Spleen (tissue), 11 donors: ENCODE data around the gene QSOX1. TPM values are rescaled to one million over a fixed set of nuclear protein-coding genes. Genes with fewer than 3 reads are reported as not detected.

ENCODE experiments used
- DNase-seq: peaks from one replicate; pipeline ENCODE4 v3.0.0-alpha.2; 2020
- H3K27ac ChIP-seq, 8 donors: fragments of 200-600 bp; sonication (generic) in 7 of 8; 1 replicate in 4 of 8; 2 replicates in 4 of 8; pipeline versions ENCODE4 v1.5.0 to v1.8.0; 2016 to 2021; ENCODE audit warnings: inconsistent platforms in 4 of 8, mild to moderate bottlenecking in 4 of 8, moderate library complexity in 1 of 8
- H3K27me3 ChIP-seq, 7 donors: fragments of 200-600 bp; sonication (generic) in 6 of 7; replicated peaks in 1 of 7; 1 replicate in 4 of 7; 2 replicates in 3 of 7; pipeline versions ENCODE4 v1.5.0 to v1.8.0; 2016 to 2021; ENCODE audit warnings: inconsistent platforms in 3 of 7, mild to moderate bottlenecking in 1 of 7
- H3K36me3 ChIP-seq, 6 donors: fragments of 200-600 bp; sonication (generic) in 5 of 6; 1 replicate in 4 of 6; 2 replicates in 2 of 6; pipeline versions ENCODE4 v1.5.0 to v1.8.0; 2016 to 2021; ENCODE audit warnings: inconsistent platforms in 2 of 6
- H3K4me1 ChIP-seq, 6 donors: fragments of 200-600 bp; sonication (generic) in 5 of 6; 1 replicate in 3 of 6; 2 replicates in 3 of 6; pipeline versions ENCODE4 v1.5.0 to v1.8.0; 2016 to 2021; ENCODE audit warnings: inconsistent platforms in 3 of 6
- H3K4me3 ChIP-seq, 8 donors: fragments of 200-600 bp; sonication (generic) in 7 of 8; 1 replicate in 4 of 8; 2 replicates in 4 of 8; pipeline versions ENCODE4 v1.5.0 to v1.8.0; 2016 to 2021; ENCODE audit warnings: inconsistent platforms in 4 of 8, mild to moderate bottlenecking in 4 of 8, moderate library complexity in 2 of 8
- H3K9me3 ChIP-seq, 8 donors: fragments of 200-600 bp; sonication (generic) in 7 of 8; 1 replicate in 4 of 8; 2 replicates in 4 of 8; pipeline versions ENCODE4 v1.5.0 to v1.8.0; 2016 to 2021; ENCODE audit warnings: inconsistent platforms in 4 of 8
- CTCF ChIP-seq, 11 experiments: fragments of 200-600 bp in 7 of 11; fragments of 450-650 bp in 4 of 11; sonication (generic) in 4 of 11; IDR thresholded peaks in 8 of 11; conservative IDR thresholded peaks in 3 of 11; 1 replicate in 7 of 11; 2 replicates in 4 of 11; pipeline versions ENCODE4 v1.4.0 to v1.8.0; 2016 to 2021; ENCODE audit warnings: antibody characterized with exemption in 11 of 11, inconsistent platforms in 4 of 11, mild to moderate bottlenecking in 1 of 11
- POLR2A ChIP-seq, 3 donors: fragments of 450-650 bp; IDR thresholded peaks; one replicate each; pipeline ENCODE4 v1.5.1; 2017; ENCODE audit warnings: antibody characterized with exemption in 3 of 3, mild to moderate bottlenecking in 1 of 3
- POLR2AphosphoS5 ChIP-seq, 3 donors: sonication (generic); formaldehyde crosslinking; IDR thresholded peaks; one replicate each; pipeline ENCODE4 v1.5.1; 2017; ENCODE audit warnings: antibody characterized with exemption in 3 of 3
- WGBS, 5 donors: extraction: QIAGEN DNeasy Blood & Tissue Kit in 3 of 5; methylation state at CpG; one replicate each; pipeline versions ENCODE4 v1.1.5 to v1.1.7; 2013 to 2018; 5-methylcytosine and 5-hydroxymethylcytosine counted together
- intact Hi-C: fragments of 100-400 bp; cut with DNase I; formaldehyde crosslinking; loops from one replicate; pipeline ENCODE4 v1.15.0; 2023; ENCODE audit warnings: low total_unique reads
- polyA plus RNA-seq, 3 donors: library from polyadenylated mRNA; stranded (reverse); fragments of 200-250 nt; gene quantifications; one replicate each; pipeline ENCODE4 v1.2.1, GENCODE V29; 2013
- total RNA-seq, 7 donors: library from RNA; depleted of rRNA in 3 of 7; stranded (reverse); fragments of >200 nt in 3 of 7; fragmentation: NEBNext Ultra II Directional in 4 of 7; extraction: Animal tissue kit (Norgen Biotek cat#: 25700) in 4 of 7; gene quantifications; one replicate each; pipeline versions ENCODE4 v1.1.0 to v1.2.1, GENCODE V29; 2016 to 2021
- donor health status: healthy with polysubstance abuse.
- donor health status: DM: no; HTN: no; CAD: no; lungs with moderate emphysema.
- donor health status: DM: no; HTN: no; CAD: no.
- donor health status: Bipolar disorder and iron deficiency.
- donor health status: healthy.
- donor health status: DM: no; HTN: no; CAD: no.
- donor health status: DM: yes; HTN: yes; CAD: no.

The QSOX1 gene
- total and polyA plus RNA-seq, 10 donors, result 35.2 to 78.9 (median 56.5) TPM

GRCh38 chr1:180206581-180206980, 51.9 kb downstream of the QSOX1 start:
- H3K4me1 ChIP-seq, result peaks cover 0 to 5% (median 0%) of the 10 kb centered on the region in 6 donors
- no peaks in the 10 kb centered on the region for H3K36me3 ChIP-seq
- H3K27ac ChIP-seq, result no peak overlapping the region
- intact Hi-C loops, result no loop called here
- TF ChIP-seq CTCF (IDR thresholded peaks at IDR 0.05 in 8 of 11, conservative IDR thresholded peaks at IDR 0.05 in 3 of 11), result no peak
- no peak for TF ChIP-seq POLR2A (IDR thresholded peaks at IDR 0.05)
- DNase-seq, result peak; percentile 65
- no peak overlapping the region for H3K4me3 ChIP-seq
- WGBS, 5 donors, result 88 to 98% (median 94%) methylated on average over 3 of the region's 3 CpGs
- H3K27me3 ChIP-seq, result peaks cover 0 to 9% (median 0%) of the 10 kb centered on the region in 7 donors
- no peaks in the 10 kb centered on the region for H3K9me3 ChIP-seq

- Histone ChIP-seq H3K27me3 (peaks cover 0 to 11% (median 0%) of the 10 kb centered on the region in 7 donors), H3K4me1 (peaks cover 0 to 5% (median 1%) of the 10 kb centered on the region in 6 donors), H3K36me3 (no peaks in the 10 kb centered on the region), H3K4me3 (no peak overlapping the region), H3K27ac (no peak overlapping the region), H3K9me3 (no peaks in the 10 kb centered on the region)
- 28 to 34% (median 33%) methylated on average over 4 of the region's 4 CpGs for WGBS, 5 donors
- intact Hi-C loops, result no loop called here
- no peak for DNase-seq
- no peak for TF ChIP-seq POLR2AphosphoS5 (IDR thresholded peaks at IDR 0.05)
- no peak for TF ChIP-seq CTCF (IDR thresholded peaks at IDR 0.05 in 8 of 11, conservative IDR thresholded peaks at IDR 0.05 in 3 of 11)
- no peak for TF ChIP-seq POLR2A (IDR thresholded peaks at IDR 0.05)
These were observed 53.6 kb downstream of the QSOX1 start for GRCh38 chr1:180208264-180208663.

GRCh38 chr1:180210008-180210620, 55.4 kb downstream of the QSOX1 start:
- peak; percentile 27 for DNase-seq

More at GRCh38 chr1:180210008-180210620, 55.4 kb downstream of the QSOX1 start:
- Histone ChIP-seq H3K27me3 (peaks cover 0 to 11% (median 0%) of the 10 kb centered on the region in 7 donors), H3K4me1 (peaks cover 0 to 5% (median 2%) of the 10 kb centered on the region in 6 donors), H3K4me3 (no peak overlapping the region), H3K27ac (no peak overlapping the region), H3K36me3 (no peaks in the 10 kb centered on the region), H3K9me3 (no peaks in the 10 kb centered on the region)
- WGBS, 5 donors, result 78 to 93% (median 87%) methylated on average over 2 to 4 of the region's 4 CpGs
- intact Hi-C loops, result no loop called here
- TF ChIP-seq POLR2AphosphoS5 (IDR thresholded peaks at IDR 0.05), result no peak
- no peak for TF ChIP-seq POLR2A (IDR thresholded peaks at IDR 0.05)
- TF ChIP-seq CTCF (IDR thresholded peaks at IDR 0.05 in 8 of 11, conservative IDR thresholded peaks at IDR 0.05 in 3 of 11), result no peak
